ENCODE data around the gene UPK1A.

UPK1A gene

GRCh38 chr19:35713904-35714495 is 47.7 kb downstream of the UPK1A start:
- DNase-seq (ENCODE audit: insufficient read length, low spot score) = no peak
- TF ChIP-seq POLR2AphosphoS5 (IDR thresholded peaks at IDR 0.05; ENCODE audit: low read depth, low read length) = no peak
- TF ChIP-seq SPI1 (IDR thresholded peaks at IDR 0.05; ENCODE audit: low read depth, low read length) = no peak
- TF ChIP-seq POU2F2 (IDR thresholded peaks at IDR 0.05; ENCODE audit: low read depth, low read length) = no peak
- TF ChIP-seq POLR2A (IDR thresholded peaks at IDR 0.05; ENCODE audit: low read depth, low read length) = no peak
- TF ChIP-seq TAF1 (IDR thresholded peaks at IDR 0.05; ENCODE audit: low read depth, low read length) = no peak
- TF ChIP-seq PAX5 (IDR thresholded peaks at IDR 0.05; ENCODE audit: insufficient read depth, low read length, severe bottlenecking) = no peak
- peak; percentile 9 for FAIRE-seq

- FAIRE-seq (peak; percentile 80), DNase-seq (ENCODE audit: insufficient read length, low spot score) (no peak)
- peak; percentile 12; the same call in 1 of the 2 replicates for TF ChIP-seq POLR2AphosphoS5 (IDR thresholded peaks at IDR 0.05; ENCODE audit: low read depth, low read length)
- no peak for TF ChIP-seq TAF1 (IDR thresholded peaks at IDR 0.05; ENCODE audit: low read depth, low read length)
- TF ChIP-seq POLR2A (IDR thresholded peaks at IDR 0.05; ENCODE audit: low read depth, low read length) = no peak
- no peak for TF ChIP-seq POU2F2 (IDR thresholded peaks at IDR 0.05; ENCODE audit: low read depth, low read length)
- TF ChIP-seq SPI1 (IDR thresholded peaks at IDR 0.05; ENCODE audit: low read depth, low read length) = no peak
- no peak for TF ChIP-seq PAX5 (IDR thresholded peaks at IDR 0.05; ENCODE audit: insufficient read depth, low read length, severe bottlenecking)
Measured at GRCh38 chr19:35714601-35715354, 48.5 kb downstream of the UPK1A start.

- FAIRE-seq (no peak), DNase-seq (ENCODE audit: insufficient read length, low spot score) (no peak)
- no peak for TF ChIP-seq POU2F2 (IDR thresholded peaks at IDR 0.05; ENCODE audit: low read depth, low read length)
- TF ChIP-seq TAF1 (IDR thresholded peaks at IDR 0.05; ENCODE audit: low read depth, low read length) = no peak
- TF ChIP-seq POLR2A (IDR thresholded peaks at IDR 0.05; ENCODE audit: low read depth, low read length) = no peak
Measured at GRCh38 chr19:35715355-35715809, 49.1 kb downstream of the UPK1A start.

GRCh38 chr19:35715981-35716800 is 49.9 kb downstream of the UPK1A start:
- DNase-seq (ENCODE audit: insufficient read length, low spot score) (no peak), FAIRE-seq (no peak)
- no peak; the same call in 1 of the 2 replicates for TF ChIP-seq POLR2AphosphoS5 (IDR thresholded peaks at IDR 0.05; ENCODE audit: low read depth, low read length)
- no peak for TF ChIP-seq POU2F2 (IDR thresholded peaks at IDR 0.05; ENCODE audit: low read depth, low read length)
- TF ChIP-seq SPI1 (IDR thresholded peaks at IDR 0.05; ENCODE audit: low read depth, low read length) = no peak
- TF ChIP-seq TAF1 (IDR thresholded peaks at IDR 0.05; ENCODE audit: low read depth, low read length) = no peak
- TF ChIP-seq POLR2A (IDR thresholded peaks at IDR 0.05; ENCODE audit: low read depth, low read length) = no peak
- TF ChIP-seq PAX5 (IDR thresholded peaks at IDR 0.05; ENCODE audit: insufficient read depth, low read length, severe bottlenecking) = no peak

- peak; percentile 94 for FAIRE-seq
- no peak for DNase-seq (ENCODE audit: insufficient read length, low spot score)
- TF ChIP-seq SPI1 (IDR thresholded peaks at IDR 0.05; ENCODE audit: low read depth, low read length) = no peak
- peak; percentile 1 for TF ChIP-seq PAX5 (IDR thresholded peaks at IDR 0.05; ENCODE audit: insufficient read depth, low read length, severe bottlenecking)
- no peak; the same call in 1 of the 2 replicates for TF ChIP-seq POLR2AphosphoS5 (IDR thresholded peaks at IDR 0.05; ENCODE audit: low read depth, low read length)
- TF ChIP-seq POU2F2 (IDR thresholded peaks at IDR 0.05; ENCODE audit: low read depth, low read length) = peak; percentile 36; the same call in 1 of the 2 replicates
- TF ChIP-seq POLR2A (IDR thresholded peaks at IDR 0.05; ENCODE audit: low read depth, low read length) = peak; percentile 52
- 0 out of 2 replicates have a peak, but pooled peaks have one; percentile 15 for TF ChIP-seq TAF1 (IDR thresholded peaks at IDR 0.05; ENCODE audit: low read depth, low read length)
Measured at GRCh38 chr19:35716801-35717664, 50.7 kb downstream of the UPK1A start.

- peak; percentile 99 for DNase-seq (ENCODE audit: insufficient read length, low spot score)
- no peak for TF ChIP-seq SPI1 (IDR thresholded peaks at IDR 0.05; ENCODE audit: low read depth, low read length)
- TF ChIP-seq POLR2AphosphoS5 (IDR thresholded peaks at IDR 0.05; ENCODE audit: low read depth, low read length) = no peak
- no peak for FAIRE-seq
Measured at GRCh38 chr19:35717665-35718344, 51.5 kb downstream of the UPK1A start, which contains the start of gene KMT2B. KMT2B (plus strand) TSS chr19:35718003; CDS start chr19:35718019, 16 bp downstream.

GRCh38 chr19:35718345-35719041 is 52.2 kb downstream of the UPK1A start:
- DNase-seq (ENCODE audit: insufficient read length, low spot score) (no peak), FAIRE-seq (peak; percentile 64)
- no peak for TF ChIP-seq TAF1 (IDR thresholded peaks at IDR 0.05; ENCODE audit: low read depth, low read length)
- TF ChIP-seq POLR2AphosphoS5 (IDR thresholded peaks at IDR 0.05; ENCODE audit: low read depth, low read length) = peak; percentile 53; the same call in 1 of the 2 replicates
